Measurements from ENCODE around the gene RPS18.

RPS18 gene

GRCh38 chr6:33292996-33293682, 21.3 kb downstream of the RPS18 start:
- DNase-seq: no peak

- DNase-seq: no peak
Measured at GRCh38 chr6:33294086-33294823, 22.4 kb downstream of the RPS18 start.

GRCh38 chr6:33295621-33296369, 23.9 kb downstream of the RPS18 start:
- no peak for DNase-seq

GRCh38 chr6:33296797-33297405, 25.0 kb downstream of the RPS18 start:
- no peak for DNase-seq

GRCh38 chr6:33297406-33297955, 25.6 kb downstream of the RPS18 start:
- DNase-seq: no peak

- DNase-seq: peak; percentile 28
Measured at GRCh38 chr6:33297956-33298772, 26.3 kb downstream of the RPS18 start.

GRCh38 chr6:33298773-33299236, 26.9 kb downstream of the RPS18 start, which contains the start of gene RGL2:
TSS of gene RGL2 (minus strand) at chr6:33298942. CDS start at chr6:33298610, 332 bp downstream.
- no peak for DNase-seq

- DNase-seq: peak; percentile 85
Measured at GRCh38 chr6:33299237-33299944, 27.5 kb downstream of the RPS18 start.

- no peak for DNase-seq
Measured at GRCh38 chr6:33301877-33302276, 30.0 kb downstream of the RPS18 start.

- no peak for DNase-seq
Measured at GRCh38 chr6:33304216-33304615, 32.3 kb downstream of the RPS18 start.

GRCh38 chr6:33305052-33305451, 33.2 kb downstream of the RPS18 start:
- DNase-seq: no peak

GRCh38 chr6:33306356-33306755, 34.5 kb downstream of the RPS18 start:
- no peak for DNase-seq

- peak; percentile 39 for DNase-seq
Measured at GRCh38 chr6:33312361-33313104, 40.7 kb downstream of the RPS18 start.

GRCh38 chr6:33313105-33313708, 41.3 kb downstream of the RPS18 start:
- no peak for DNase-seq

GRCh38 chr6:33313709-33314514, 42.0 kb downstream of the RPS18 start, which contains the start of gene TAPBP:
TSS of gene TAPBP (minus strand) at chr6:33314078. CDS start at chr6:33314041, 37 bp downstream.
- no peak for DNase-seq

GRCh38 chr6:33314515-33314942, 42.7 kb downstream of the RPS18 start:
- DNase-seq: no peak

- no peak for DNase-seq
Measured at GRCh38 chr6:33314943-33315792, 43.3 kb downstream of the RPS18 start.

Data from NCI-H1048 (cell line).